GM21447 (cell line): ENCODE results near the gene ABCF3.
"Not testable (repeated sequence)": the region's sequence is repeated elsewhere in the genome, so short reads cannot be mapped to it uniquely, and the experiment has no call there.

ENCODE experiments used
- ATAC-seq: cut with Tn5 transposase; IDR thresholded peaks from one replicate; pipeline ENCODE4 v1.9.1; 2021; ENCODE audit not compliant: unreplicated experiment

ABCF3 gene

GRCh38 chr3:184186184-184186901 is at the start of gene ABCF3:
Gene ABCF3 (plus strand): TSS chr3:184186199. CDS start chr3:184186208, 9 bp downstream.
- peak; percentile 21 for ATAC-seq

GRCh38 chr3:184140436-184140835 is 45.6 kb upstream of the ABCF3 start:
- ATAC-seq: no peak

GRCh38 chr3:184142199-184142598 is 43.8 kb upstream of the ABCF3 start:
- ATAC-seq: no peak

GRCh38 chr3:184143327-184143726 is 42.7 kb upstream of the ABCF3 start:
- ATAC-seq: no peak

- no peak for ATAC-seq
Measured at GRCh38 chr3:184144505-184144904, 41.5 kb upstream of the ABCF3 start.

- no peak for ATAC-seq
Measured at GRCh38 chr3:184145111-184145524, 40.9 kb upstream of the ABCF3 start.

GRCh38 chr3:184145751-184146270 is 40.2 kb upstream of the ABCF3 start:
- ATAC-seq: no peak

- no peak for ATAC-seq
Measured at GRCh38 chr3:184148076-184148475, 37.9 kb upstream of the ABCF3 start.

GRCh38 chr3:184149123-184149522 is 36.9 kb upstream of the ABCF3 start:
- no peak for ATAC-seq

- not testable (repeated sequence) for ATAC-seq
Measured at GRCh38 chr3:184149770-184150169, 36.2 kb upstream of the ABCF3 start.

GRCh38 chr3:184154885-184155643 is 30.9 kb upstream of the ABCF3 start, which contains the start of gene DVL3:
Gene DVL3 (plus strand): TSS chr3:184155377. CDS start chr3:184155636, 259 bp downstream.
- peak; percentile 63 for ATAC-seq

- ATAC-seq: peak; percentile 24
Measured at GRCh38 chr3:184155644-184156521, 30.1 kb upstream of the ABCF3 start.

GRCh38 chr3:184156522-184156955 is 29.5 kb upstream of the ABCF3 start:
- ATAC-seq: peak; percentile 7

- ATAC-seq: no peak
Measured at GRCh38 chr3:184157206-184157605, 28.8 kb upstream of the ABCF3 start.

- ATAC-seq: no peak
Measured at GRCh38 chr3:184158404-184158803, 27.6 kb upstream of the ABCF3 start.

- peak; percentile 38 for ATAC-seq
Measured at GRCh38 chr3:184160456-184160855, 25.5 kb upstream of the ABCF3 start.

- ATAC-seq: not testable (repeated sequence)
Measured at GRCh38 chr3:184162571-184163070, 23.4 kb upstream of the ABCF3 start.

GRCh38 chr3:184164648-184165330 is 21.2 kb upstream of the ABCF3 start:
- ATAC-seq: no peak

- ATAC-seq: no peak
Measured at GRCh38 chr3:184165543-184165942, 20.5 kb upstream of the ABCF3 start.

GRCh38 chr3:184166671-184167070 is 19.3 kb upstream of the ABCF3 start:
- no peak for ATAC-seq
